BLaER1 treated with 17β-estradiol and CSF1 and Interleukin-3, amounts not matched to agents 10 nM and 100 nM (cell line): ENCODE results near the gene RERE.
"Not testable (repeated sequence)": the region's sequence is repeated elsewhere in the genome, so short reads cannot be mapped to it uniquely, and the experiment has no call there.

Experiments used
- H3K27ac ChIP-seq, 11 experiments: shearing (Covaris generic); formaldehyde crosslinking; 2 replicates each; pipeline ENCODE4 v1.8.1; 2022
- H3K27me3 ChIP-seq, 11 experiments: shearing (Covaris generic); formaldehyde crosslinking; 2 replicates each; pipeline ENCODE4 v1.8.1; 2022
- H3K36me3 ChIP-seq, 11 experiments: shearing (Covaris generic); formaldehyde crosslinking; 2 replicates each; pipeline ENCODE4 v1.8.1; 2022
- H3K4me1 ChIP-seq, 10 experiments: shearing (Covaris generic); formaldehyde crosslinking; 2 replicates each; pipeline ENCODE4 v1.8.1; 2022
- H3K4me2 ChIP-seq, 11 experiments: shearing (Covaris generic); formaldehyde crosslinking; 2 replicates each; pipeline ENCODE4 v1.8.1; 2022
- H3K4me3 ChIP-seq, 10 experiments: shearing (Covaris generic); formaldehyde crosslinking; 2 replicates each; pipeline ENCODE4 v1.8.1; 2022
- H3K9ac ChIP-seq, 11 experiments: shearing (Covaris generic); formaldehyde crosslinking; 2 replicates each; pipeline ENCODE4 v1.8.1; 2022
- H3K9me3 ChIP-seq, 11 experiments: shearing (Covaris generic); formaldehyde crosslinking; replicated peaks in 1 of 11; 2 replicates each; pipeline ENCODE4 v1.8.1; 2022
- H4K20me1 ChIP-seq, 11 experiments: shearing (Covaris generic); formaldehyde crosslinking; 2 replicates each; pipeline ENCODE4 v1.8.1; 2022
- Cebpa-rat ChIP-seq, 11 experiments: shearing (Covaris generic); IDR thresholded peaks; 2 replicates each; pipeline ENCODE4 v1.8.1; 2022

RERE gene

DNA sequence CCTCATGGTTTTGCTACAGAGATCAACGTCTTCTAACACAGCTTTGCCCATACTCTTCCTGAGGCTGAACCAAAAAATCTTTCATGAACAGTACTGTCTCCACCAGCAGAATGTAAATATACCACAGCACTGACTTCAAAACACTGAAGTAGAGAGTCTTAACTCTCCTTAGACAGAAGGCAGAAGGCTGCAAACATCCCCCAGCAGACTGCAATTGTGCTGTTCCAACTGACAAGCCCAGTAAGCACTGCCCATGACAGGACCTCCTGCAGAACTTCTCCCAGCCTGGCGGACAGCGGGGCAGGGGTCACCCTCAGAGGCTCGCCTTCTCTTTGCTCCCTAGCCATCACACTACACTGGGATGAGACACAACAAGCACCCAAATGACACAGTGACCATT, 218.7 kb downstream of the RERE start:
- Histone ChIP-seq H3K4me2 (no peak overlapping the region), H3K9me3 (peaks cover 4 to 29% (median 14%) of the 10 kb centered on the region in 11 experiments; a peak in 21 of 22 replicates), H3K4me3 (no peak overlapping the region), H3K4me1 (peaks cover 4 to 26% (median 15%) of the 10 kb centered on the region in 10 experiments), H4K20me1 (peaks cover 12 to 95% (median 56%) of the 10 kb centered on the region in 11 experiments; a peak in 20 of 22 replicates), H3K9ac (no peak overlapping the region), H3K27me3 (no peaks in the 10 kb centered on the region), H3K27ac (0 out of 22 replicates have a peak overlapping the region, but pooled peaks of 2 of the 11 experiments have one; percentile 8 to 36), H3K36me3 (peaks cover 34 to 95% (median 80%) of the 10 kb centered on the region in 11 experiments; a peak in 21 of 22 replicates)
- TF ChIP-seq Cebpa-rat (IDR thresholded peaks at IDR 0.05): no peak

DNA sequence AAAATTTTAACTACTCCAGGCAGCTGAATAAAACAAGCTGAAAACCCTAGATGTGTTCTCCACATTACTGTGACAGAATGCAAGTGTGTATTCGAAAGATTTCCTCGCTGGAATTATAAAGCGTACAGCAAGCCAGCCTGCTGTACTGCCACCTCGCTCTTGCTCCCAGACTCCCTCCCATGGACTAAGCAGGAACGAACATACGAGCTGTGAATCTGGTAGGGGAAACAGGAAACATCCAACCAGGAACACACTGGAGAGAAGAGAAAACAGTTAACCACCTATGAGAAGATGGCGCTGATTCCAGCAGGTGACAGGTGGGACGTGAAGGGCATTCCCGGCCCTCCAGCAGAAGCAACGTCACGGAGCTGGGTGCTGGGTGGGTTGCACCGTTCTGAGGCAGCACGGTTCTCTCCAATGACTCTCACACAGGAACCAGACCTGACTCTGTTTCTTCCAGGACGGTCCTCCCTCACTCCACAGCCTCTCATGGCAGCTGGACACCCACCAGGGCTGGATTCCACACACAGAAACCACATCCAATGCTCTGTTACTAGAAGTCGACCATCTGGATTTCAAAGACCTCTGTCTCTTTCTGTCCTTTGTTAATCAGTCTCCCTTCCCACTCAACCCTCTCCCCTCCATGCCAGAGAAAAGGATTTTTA, 219.2 kb downstream of the RERE start:
- Histone ChIP-seq H3K4me1 (peaks cover 0 to 20% (median 10%) of the 10 kb centered on the region in 10 experiments; a peak in 11 of 20 replicates), H4K20me1 (peaks cover 12 to 95% (median 61%) of the 10 kb centered on the region in 11 experiments; a peak in 20 of 22 replicates), H3K9me3 (peaks cover 10 to 32% (median 20%) of the 10 kb centered on the region in 11 experiments), H3K27ac (0 out of 22 replicates have a peak overlapping the region, but pooled peaks of 2 of the 11 experiments have one; percentile 8 to 36), H3K4me2 (no peak overlapping the region), H3K9ac (no peak overlapping the region), H3K36me3 (peaks cover 37 to 95% (median 80%) of the 10 kb centered on the region in 11 experiments), H3K4me3 (no peak overlapping the region), H3K27me3 (no peaks in the 10 kb centered on the region)
- no peak for TF ChIP-seq Cebpa-rat (IDR thresholded peaks at IDR 0.05)

GRCh38 chr1:8597455-8597854, 220.0 kb downstream of the RERE start:
- H3K9me3 ChIP-seq: peaks cover 12 to 35% (median 21%) of the 10 kb centered on the region in 11 experiments
- no peak for TF ChIP-seq Cebpa-rat (IDR thresholded peaks at IDR 0.05)
- H3K27ac ChIP-seq: no peak overlapping the region
- H3K36me3 ChIP-seq: peaks cover 37 to 93% (median 80%) of the 10 kb centered on the region in 11 experiments
- H3K4me1 ChIP-seq: peaks cover 0 to 20% (median 6%) of the 10 kb centered on the region in 10 experiments; a peak in 6 of 20 replicates
- no peak overlapping the region for H3K4me2 ChIP-seq
- no peaks in the 10 kb centered on the region for H3K27me3 ChIP-seq
- no peak overlapping the region for H3K4me3 ChIP-seq
- H3K9ac ChIP-seq: no peak overlapping the region
- H4K20me1 ChIP-seq: peaks cover 12 to 95% (median 65%) of the 10 kb centered on the region in 11 experiments; a peak in 20 of 22 replicates

- Histone ChIP-seq H4K20me1 (peaks cover 20 to 96% (median 76%) of the 10 kb centered on the region in 11 experiments; a peak in 21 of 22 replicates), H3K27me3 (no peaks in the 10 kb centered on the region), H3K4me1 (peaks cover 0 to 29% (median 13%) of the 10 kb centered on the region in 10 experiments; a peak in 11 of 20 replicates), H3K9ac (no peak overlapping the region), H3K9me3 (peaks cover 12 to 23% (median 17%) of the 10 kb centered on the region in 11 experiments), H3K27ac (no peak overlapping the region), H3K36me3 (peaks cover 37 to 91% (median 75%) of the 10 kb centered on the region in 11 experiments), H3K4me2 (no peak overlapping the region), H3K4me3 (no peak overlapping the region)
- no peak for TF ChIP-seq Cebpa-rat (IDR thresholded peaks at IDR 0.05)
Observed at GRCh38 chr1:8595941-8596340, 221.5 kb downstream of the RERE start.

DNA sequence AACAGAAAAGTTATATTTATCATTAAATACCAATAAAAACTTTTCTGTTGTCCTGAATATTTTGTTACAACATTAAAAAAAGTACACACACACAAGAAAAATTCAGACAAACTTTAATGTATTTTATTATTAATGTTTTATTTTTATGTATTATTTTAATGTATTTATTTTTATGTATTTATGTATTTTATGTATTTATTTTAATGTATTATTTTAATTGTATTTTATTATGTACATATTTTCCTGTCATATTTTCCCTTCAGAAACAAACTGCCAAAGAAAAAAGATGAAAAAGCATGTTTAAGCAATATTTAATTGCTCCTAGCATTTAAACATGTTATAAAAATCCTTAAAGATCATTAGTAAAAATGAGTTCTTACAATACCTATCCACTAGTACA, 222.1 kb downstream of the RERE start:
- no peak for TF ChIP-seq Cebpa-rat (IDR thresholded peaks at IDR 0.05)
- Histone ChIP-seq H3K27ac (no peak overlapping the region), H3K9me3 (peaks cover 12 to 22% (median 17%) of the 10 kb centered on the region in 11 experiments), H3K36me3 (peaks cover 37 to 92% (median 77%) of the 10 kb centered on the region in 11 experiments), H4K20me1 (peaks cover 26 to 96% (median 81%) of the 10 kb centered on the region in 11 experiments; a peak in 21 of 22 replicates), H3K4me3 (no peak overlapping the region), H3K27me3 (no peaks in the 10 kb centered on the region), H3K9ac (no peak overlapping the region), H3K4me1 (peaks cover 0 to 28% (median 15%) of the 10 kb centered on the region in 10 experiments; a peak in 9 of 20 replicates), H3K4me2 (no peak overlapping the region)

- not testable (repeated sequence) for H3K4me3 ChIP-seq, H3K4me2 ChIP-seq, H3K27me3 ChIP-seq, H3K9ac ChIP-seq, H3K27ac ChIP-seq
- Histone ChIP-seq H4K20me1 (peaks cover 31 to 97% (median 81%) of the 10 kb centered on the region in 11 experiments; a peak in 21 of 22 replicates), H3K36me3 (peaks cover 26 to 93% (median 77%) of the 10 kb centered on the region in 11 experiments), H3K4me1 (peaks cover 0 to 21% (median 12%) of the 10 kb centered on the region in 10 experiments; a peak in 8 of 20 replicates), H3K9me3 (peaks cover 12 to 22% (median 17%) of the 10 kb centered on the region in 11 experiments)
Observed at GRCh38 chr1:8593292-8593691, 224.1 kb downstream of the RERE start.

GRCh38 chr1:8591569-8591968, 225.9 kb downstream of the RERE start:
- TF ChIP-seq Cebpa-rat (IDR thresholded peaks at IDR 0.05): no peak

GRCh38 chr1:8590721-8591351, 226.6 kb downstream of the RERE start:
- Histone ChIP-seq H3K27me3 (no peaks in the 10 kb centered on the region), H3K4me1 (peaks cover 0 to 21% (median 13%) of the 10 kb centered on the region in 10 experiments; a peak in 7 of 20 replicates), H3K9me3 (peaks cover 12 to 22% (median 17%) of the 10 kb centered on the region in 11 experiments), H3K4me3 (no peak overlapping the region), H3K27ac (no peak overlapping the region), H3K36me3 (peaks cover 13 to 87% (median 65%) of the 10 kb centered on the region in 11 experiments; a peak in 21 of 22 replicates), H3K4me2 (peak overlapping the region in 3 of 11 experiments; percentile 16 to 30 (median 21); a peak in 4 of 22 replicates), H3K9ac (no peak overlapping the region), H4K20me1 (peaks cover 43 to 97% (median 81%) of the 10 kb centered on the region in 11 experiments; a peak in 21 of 22 replicates)
- TF ChIP-seq Cebpa-rat (IDR thresholded peaks at IDR 0.05): no peak

More at GRCh38 chr1:8591569-8591968, 225.9 kb downstream of the RERE start:
- Histone ChIP-seq H3K9ac (no peak overlapping the region), H3K36me3 (peaks cover 13 to 87% (median 62%) of the 10 kb centered on the region in 11 experiments; a peak in 21 of 22 replicates), H3K27ac (no peak overlapping the region), H3K27me3 (no peaks in the 10 kb centered on the region), H3K4me3 (no peak overlapping the region), H4K20me1 (peaks cover 41 to 97% (median 81%) of the 10 kb centered on the region in 11 experiments; a peak in 21 of 22 replicates), H3K4me2 (peak overlapping the region in 1 of 11 experiments; percentile 21; a peak in 1 of 22 replicates), H3K4me1 (peaks cover 0 to 21% (median 13%) of the 10 kb centered on the region in 10 experiments; a peak in 8 of 20 replicates), H3K9me3 (peaks cover 12 to 22% (median 17%) of the 10 kb centered on the region in 11 experiments)
